ENCODE data around the gene DPH1. TPM values are rescaled to one million over a fixed set of nuclear protein-coding genes. Genes with fewer than 3 reads are reported as not detected.

The DPH1 gene
- total and polyA plus RNA-seq, 2 of the 4 experiments (the other 2 are of a cell fraction), result 24.4 to 49.9 TPM

Small RNA genes lying within 50 kb of the gene (microRNA-seq; reads per million reads assigned to microRNA genes)
- gene AC090617.9 (ENCODE audit: insufficient read depth, insufficient read length) (not detected), gene MIR132 (ENCODE audit: insufficient read depth in 1 of 2, insufficient read length in 1 of 2, unreplicated experiment in 1 of 2) (556 to 1,006 reads per million in 2 experiments), gene MIR212 (ENCODE audit: insufficient read depth in 1 of 2, insufficient read length in 1 of 2, unreplicated experiment in 1 of 2) (10.6 to 57.9 reads per million in 2 experiments), gene OVCA2 (ENCODE audit: insufficient read depth, insufficient read length) (not detected)

Small RNA genes lying within 50 kb of the gene (small RNA-seq; reads per million reads assigned to genes)
- gene AC090617.9, result 0 reads per million in 5 experiments
- 0.95 to 134 (median 64.6) reads per million in 5 experiments for gene MIR132
- 0 to 19.8 (median 5.7) reads per million in 5 experiments for gene MIR212
- gene OVCA2, result 0 reads per million in 5 experiments

Other genes with a start within 250 kb of the DPH1 start
- 6.7 and 7.2 TPM in 2 replicates for gene SMYD4, start 200.3 kb upstream of the DPH1 start, total RNA-seq (2012; rRNA removed)
- 4.3 and 5.3 TPM in 2 replicates for gene SMYD4, start 200.3 kb upstream of the DPH1 start, polyA plus RNA-seq (2012; rRNA removed)
- 32.8 and 38.4 TPM in 2 replicates for gene RPA1, start 200.1 kb upstream of the DPH1 start, total RNA-seq (2012; rRNA removed)
- gene RPA1, start 200.1 kb upstream of the DPH1 start, polyA plus RNA-seq (2012; rRNA removed), result 44.3 and 48.2 TPM in 2 replicates
- gene RTN4RL1, start 4.8 kb upstream of the DPH1 start, total RNA-seq (2012; rRNA removed), result under 0.01 TPM in 2 replicates
- 0.03 and 0.04 TPM in 2 replicates for gene RTN4RL1, start 4.8 kb upstream of the DPH1 start, polyA plus RNA-seq (2012; rRNA removed)
- gene OVCA2, start 11.9 kb downstream of the DPH1 start, total RNA-seq (2012; rRNA removed), result 38.7 and 42.2 TPM in 2 replicates
- 46.9 and 52.6 TPM in 2 replicates for gene OVCA2, start 11.9 kb downstream of the DPH1 start, polyA plus RNA-seq (2012; rRNA removed)
- gene HIC1, start 24.9 kb downstream of the DPH1 start, total RNA-seq (2012; rRNA removed), result 10.0 and 10.4 TPM in 2 replicates
- 23.0 and 30.9 TPM in 2 replicates for gene HIC1, start 24.9 kb downstream of the DPH1 start, polyA plus RNA-seq (2012; rRNA removed)